GM23248 (cell line): ENCODE data around the gene ARMC7. TPM values are rescaled to one million over a fixed set of nuclear protein-coding genes. Genes with fewer than 3 reads are reported as not detected.
A peak's percentile ranks its signal among the peaks of the same experiment; 100 is the strongest.

Source experiments
- DNase-seq: peaks from one replicate; pipeline ENCODE4 v3.0.0-alpha.2; 2015
- H2AFZ ChIP-seq: fragments of 200-600 bp; sonication (generic); 2 replicates; pipeline ENCODE4 v1.6.1; 2016; ENCODE audit warnings: antibody characterized with exemption
- H3F3A ChIP-seq: fragments of 200-600 bp; sonication (generic); 2 replicates; pipeline ENCODE4 v1.6.1; 2016; ENCODE audit warnings: mild to moderate bottlenecking, antibody characterized with exemption, mixed run types; ENCODE audit not compliant: insufficient read depth
- H3K27ac ChIP-seq: fragments of 200-600 bp; sonication (generic); 2 replicates; pipeline ENCODE4 v1.5.1; 2016; ENCODE audit warnings: mild to moderate bottlenecking
- H3K27me3 ChIP-seq: fragments of 200-600 bp; sonication (generic); replicated peaks from 2 replicates; pipeline ENCODE4 v1.6.1; 2016; ENCODE audit warnings: mild to moderate bottlenecking; ENCODE audit not compliant: insufficient read depth
- H3K36me3 ChIP-seq: fragments of 200-600 bp; sonication (generic); 2 replicates; pipeline ENCODE4 v1.6.1; 2016; ENCODE audit warnings: low read depth, mild to moderate bottlenecking
- H3K4me1 ChIP-seq: fragments of 200-600 bp; sonication (generic); 2 replicates; pipeline ENCODE4 v1.6.1; 2016; ENCODE audit warnings: mild to moderate bottlenecking; ENCODE audit not compliant: insufficient read depth
- H3K4me2 ChIP-seq: fragments of 200-600 bp; sonication (generic); one replicate; pipeline ENCODE4 v1.6.1; 2016; ENCODE audit warnings: mild to moderate bottlenecking; ENCODE audit not compliant: unreplicated experiment
- H3K4me3 ChIP-seq: fragments of 200-600 bp; sonication (generic); 2 replicates; pipeline ENCODE4 v1.5.1; 2016; ENCODE audit warnings: mild to moderate bottlenecking
- H3K79me2 ChIP-seq: fragments of 200-600 bp; sonication (generic); 2 replicates; pipeline ENCODE4 v1.6.1; 2016; ENCODE audit warnings: mild to moderate bottlenecking; ENCODE audit not compliant: insufficient read depth
- H3K9ac ChIP-seq: fragments of 200-600 bp; sonication (generic); 2 replicates; pipeline ENCODE4 v1.6.1; 2016; ENCODE audit warnings: mild to moderate bottlenecking
- H3K9me2 ChIP-seq: fragments of 200-600 bp; sonication (generic); 2 replicates; pipeline ENCODE4 v1.6.1; 2016; ENCODE audit warnings: mixed run types, mild to moderate bottlenecking, moderate library complexity; ENCODE audit not compliant: insufficient read depth
- H3K9me3 ChIP-seq: fragments of 200-600 bp; sonication (generic); one replicate; pipeline ENCODE4 v1.6.1; 2017; ENCODE audit warnings: low read depth
- H4K20me1 ChIP-seq: fragments of 200-600 bp; sonication (generic); 2 replicates; pipeline ENCODE4 v1.6.0; 2016; ENCODE audit not compliant: insufficient read depth
- EZH2 ChIP-seq: fragments of 200-600 bp; sonication (generic); IDR thresholded peaks from 2 replicates; pipeline ENCODE4 v1.6.1; 2018; ENCODE audit warnings: antibody characterized with exemption, mild to moderate bottlenecking; ENCODE audit not compliant: insufficient read depth, poor library complexity, severe bottlenecking
- EZH2phosphoT487 ChIP-seq: fragments of 200-600 bp; sonication (generic); IDR thresholded peaks from 2 replicates; pipeline ENCODE4 v1.6.1; 2018; ENCODE audit warnings: antibody characterized with exemption, moderate library complexity, mild to moderate bottlenecking, low read depth; ENCODE audit not compliant: insufficient read depth
- WGBS, 2 experiments: methylation state at CpG; one replicate each; pipeline ENCODE4 v1.1.6; 2015 to 2017; ENCODE audit warnings: low lambda C conversion rate in 2 of 2, low coverage in 1 of 2; ENCODE audit errors: missing lambda C conversion rate in 2 of 2; 5-methylcytosine and 5-hydroxymethylcytosine counted together
- in situ Hi-C: fragments of 300-500 bp; cut with MboI; formaldehyde crosslinking; loops from 2 replicates; pipeline ENCODE4 v1.15.0; 2020
- polyA plus RNA-seq: library from polyadenylated mRNA; unstranded; fragments of >200 nt; fragmentation: Nextera tagmentation; extraction: Ambion mirVana; gene quantifications from 2 replicates; pipeline ENCODE4 v1.2.1, GENCODE V29; 2016
- total RNA-seq: library from RNA; depleted of rRNA; stranded (reverse); fragments of >200 nt; shearing (Covaris generic); gene quantifications from 2 replicates; pipeline ENCODE4 v1.2.3, GENCODE V29; 2014

ARMC7 gene
- total and polyA plus RNA-seq, 2 experiments from 2014 or later: 1.3 to 9.8 TPM

GRCh38 chr17:75086496-75087181, 23.1 kb upstream of the ARMC7 start:
- Histone ChIP-seq H3K79me2 (no peaks in the 10 kb centered on the region), H3K4me2 (no peak overlapping the region), H3K4me3 (no peak overlapping the region), H3K36me3 (no peaks in the 10 kb centered on the region), H3K27ac (no peak overlapping the region), H3F3A (no peaks in the 10 kb centered on the region), H3K9me3 (no peaks in the 10 kb centered on the region), H3K9ac (no peak overlapping the region), H4K20me1 (no peaks in the 10 kb centered on the region), H3K4me1 (peaks cover 9% of the 10 kb centered on the region), H2AFZ (no peak overlapping the region), H3K27me3 (no peaks in the 10 kb centered on the region), H3K9me2 (no peaks in the 10 kb centered on the region)
- WGBS, 2 experiments: 90 to 97% methylated on average over 14 to 15 of the region's 15 CpGs
- TF ChIP-seq EZH2 (no peak), EZH2phosphoT487 (no peak)
- DNase-seq: no peak
- in situ Hi-C loops: no loop called here

- H3K27ac ChIP-seq: peak overlapping the region; percentile 45; the same call in 1 of the 2 replicates
- H3K79me2 ChIP-seq: no peaks in the 10 kb centered on the region
- H3K4me3 ChIP-seq: peak overlapping the region; percentile 76
- H2AFZ ChIP-seq: peak overlapping the region; percentile 88
- H3K9me3 ChIP-seq: no peaks in the 10 kb centered on the region
- no peaks in the 10 kb centered on the region for H3K36me3 ChIP-seq
- 74% methylated on average over 12 of the region's 12 CpGs for WGBS, 2 experiments
- H3K27me3 ChIP-seq: no peaks in the 10 kb centered on the region
- no peaks in the 10 kb centered on the region for H4K20me1 ChIP-seq
- peaks cover 9% of the 10 kb centered on the region for H3K4me1 ChIP-seq
- H3K9me2 ChIP-seq: no peaks in the 10 kb centered on the region
- DNase-seq: no peak
- H3F3A ChIP-seq: no peaks in the 10 kb centered on the region
- TF ChIP-seq EZH2phosphoT487: no peak
- no peak for TF ChIP-seq EZH2
- in situ Hi-C loops: no loop called here
- peak overlapping the region; percentile 78 for H3K4me2 ChIP-seq
- H3K9ac ChIP-seq: peak overlapping the region; percentile 82
Observed at GRCh38 chr17:75087182-75087557, 22.6 kb upstream of the ARMC7 start.

GRCh38 chr17:75087558-75088453, 22.0 kb upstream of the ARMC7 start, which contains the start of gene SLC16A5:
TSS of gene SLC16A5 (plus strand) at chr17:75087954. CDS start at chr17:75093637, 5,683 bp downstream.
- no peaks in the 10 kb centered on the region for H3K9me2 ChIP-seq
- WGBS, 2 experiments: 16 to 22% methylated on average over 28 to 59 of the region's 69 CpGs
- peak within 1 kb of the TSS; percentile 88 for H2AFZ ChIP-seq
- H3K79me2 ChIP-seq: no peaks in the 10 kb centered on the region
- peaks cover 9% of the 10 kb centered on the region for H3K4me1 ChIP-seq
- DNase-seq: peak; percentile 74
- no peaks in the 10 kb centered on the region for H4K20me1 ChIP-seq
- H3K4me3 ChIP-seq: peak within 1 kb of the TSS; percentile 76
- H3K36me3 ChIP-seq: no peaks in the 10 kb centered on the region
- in situ Hi-C loops: no loop called here
- no peak for TF ChIP-seq EZH2
- TF ChIP-seq EZH2phosphoT487: no peak
- H3K4me2 ChIP-seq: peak within 1 kb of the TSS; percentile 78
- H3K9me3 ChIP-seq: no peaks in the 10 kb centered on the region
- H3K27ac ChIP-seq: peak within 1 kb of the TSS; percentile 45
- peak within 1 kb of the TSS; percentile 82 for H3K9ac ChIP-seq
- no peaks in the 10 kb centered on the region for H3K27me3 ChIP-seq
- H3F3A ChIP-seq: no peaks in the 10 kb centered on the region
